Upper lobe of right lung (tissue), 1 donor: Measurements from ENCODE around the gene SCN8A. TPM values are rescaled to one million over a fixed set of nuclear protein-coding genes. Genes with fewer than 3 reads are reported as not detected.

ENCODE experiments used
- ATAC-seq: fragments of 200-7000 bp; cut with Tn5 transposase; one replicate; pipeline ENCODE4 v1.9.1; 2020; ENCODE audit warnings: mild to moderate bottlenecking, moderate library complexity
- DNase-seq: peaks from one replicate; pipeline ENCODE4 v3.0.0-alpha.2; 2020
- H3K27ac ChIP-seq: fragments of 200-600 bp; one replicate; pipeline ENCODE4 v1.8.0; 2022
- H3K27me3 ChIP-seq: fragments of 200-600 bp; one replicate; pipeline ENCODE4 v1.8.0; 2022; ENCODE audit warnings: mild to moderate bottlenecking
- H3K36me3 ChIP-seq: fragments of 200-600 bp; one replicate; pipeline ENCODE4 v1.8.0; 2022
- H3K4me1 ChIP-seq: fragments of 200-600 bp; one replicate; pipeline ENCODE4 v1.8.0; 2022
- H3K4me3 ChIP-seq: fragments of 200-600 bp; one replicate; pipeline ENCODE4 v1.8.0; 2022; ENCODE audit warnings: mild to moderate bottlenecking
- H3K9me3 ChIP-seq: fragments of 200-600 bp; one replicate; pipeline ENCODE4 v1.8.0; 2022
- intact Hi-C: fragments of 100-400 bp; cut with DNase I; formaldehyde crosslinking; loops from one replicate; pipeline ENCODE4 v1.11.0; 2022
- total RNA-seq: library from RNA; stranded (reverse); fragmentation: NEBNext Ultra II Directional; extraction: Animal tissue kit (Norgen Biotek cat#: 25700); gene quantifications from one replicate; pipeline ENCODE4 v1.2.1, GENCODE V29; 2021
- TF ChIP-seq, protein P1 (sequence below): fragments of 200-600 bp; IDR thresholded peaks from one replicate; pipeline ENCODE4 v1.8.0; 2022; ENCODE audit warnings: antibody characterized with exemption
- donor health status: DM: no; HTN: yes; CAD: no; lungs with severe emphysema.

The SCN8A gene
- total RNA-seq, 1 donor from 2014 or later = 1.1 TPM

DNA sequence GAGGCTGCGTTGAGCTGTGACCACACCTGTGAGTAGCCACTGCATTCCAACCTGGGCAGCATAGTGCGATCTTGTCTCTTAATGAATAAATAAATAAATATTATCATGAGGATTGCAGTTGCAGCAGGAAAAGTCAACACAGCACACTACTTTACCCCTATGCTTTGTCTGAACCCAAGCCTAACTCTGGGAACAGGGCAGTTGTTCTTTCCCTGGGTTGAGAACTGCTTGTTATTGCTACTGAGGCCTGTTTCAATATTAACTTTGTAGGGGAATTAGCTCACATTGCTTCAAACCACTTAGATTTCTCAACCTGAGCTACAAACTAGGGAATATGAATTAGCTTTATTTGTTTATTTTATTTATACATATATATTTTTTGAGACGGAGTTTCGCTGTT, 102.5 kb downstream of the SCN8A start:
- ATAC-seq (no peak), DNase-seq (no peak)
- TF ChIP-seq, protein P1, sequence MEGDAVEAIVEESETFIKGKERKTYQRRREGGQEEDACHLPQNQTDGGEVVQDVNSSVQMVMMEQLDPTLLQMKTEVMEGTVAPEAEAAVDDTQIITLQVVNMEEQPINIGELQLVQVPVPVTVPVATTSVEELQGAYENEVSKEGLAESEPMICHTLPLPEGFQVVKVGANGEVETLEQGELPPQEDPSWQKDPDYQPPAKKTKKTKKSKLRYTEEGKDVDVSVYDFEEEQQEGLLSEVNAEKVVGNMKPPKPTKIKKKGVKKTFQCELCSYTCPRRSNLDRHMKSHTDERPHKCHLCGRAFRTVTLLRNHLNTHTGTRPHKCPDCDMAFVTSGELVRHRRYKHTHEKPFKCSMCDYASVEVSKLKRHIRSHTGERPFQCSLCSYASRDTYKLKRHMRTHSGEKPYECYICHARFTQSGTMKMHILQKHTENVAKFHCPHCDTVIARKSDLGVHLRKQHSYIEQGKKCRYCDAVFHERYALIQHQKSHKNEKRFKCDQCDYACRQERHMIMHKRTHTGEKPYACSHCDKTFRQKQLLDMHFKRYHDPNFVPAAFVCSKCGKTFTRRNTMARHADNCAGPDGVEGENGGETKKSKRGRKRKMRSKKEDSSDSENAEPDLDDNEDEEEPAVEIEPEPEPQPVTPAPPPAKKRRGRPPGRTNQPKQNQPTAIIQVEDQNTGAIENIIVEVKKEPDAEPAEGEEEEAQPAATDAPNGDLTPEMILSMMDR = no peak
- intact Hi-C loops = no loop called here
- Histone ChIP-seq H3K36me3 (no peaks in the 10 kb centered on the region), H3K9me3 (no peaks in the 10 kb centered on the region), H3K27ac (no peak overlapping the region), H3K4me1 (no peaks in the 10 kb centered on the region), H3K27me3 (peaks cover 1% of the 10 kb centered on the region), H3K4me3 (no peak overlapping the region)

DNA sequence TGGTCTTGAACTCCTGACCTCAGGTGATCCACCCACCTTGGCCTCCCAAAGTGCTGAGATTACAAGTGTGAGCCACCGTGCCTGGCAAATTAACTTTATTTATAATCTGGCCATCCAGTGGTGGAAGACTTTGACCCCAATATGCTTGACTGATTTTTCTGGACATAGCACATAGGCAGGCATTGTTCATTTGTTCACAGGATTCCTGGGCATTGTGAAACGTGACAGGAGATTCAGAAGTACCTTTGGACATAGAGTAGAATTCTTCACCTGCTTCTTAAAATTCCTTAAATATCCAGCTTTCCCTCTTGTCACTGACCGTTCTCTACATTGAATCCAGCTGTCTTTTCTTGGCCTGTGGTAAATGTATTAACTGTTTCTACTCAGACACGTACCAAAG, 103.1 kb downstream of the SCN8A start:
- Histone ChIP-seq H3K4me1 (no peaks in the 10 kb centered on the region), H3K27ac (no peak overlapping the region), H3K27me3 (no peaks in the 10 kb centered on the region), H3K4me3 (no peak overlapping the region), H3K36me3 (no peaks in the 10 kb centered on the region), H3K9me3 (no peaks in the 10 kb centered on the region)
- ATAC-seq (no peak), DNase-seq (no peak)
- intact Hi-C loops = no loop called here
- TF ChIP-seq, protein P1 = no peak

DNA sequence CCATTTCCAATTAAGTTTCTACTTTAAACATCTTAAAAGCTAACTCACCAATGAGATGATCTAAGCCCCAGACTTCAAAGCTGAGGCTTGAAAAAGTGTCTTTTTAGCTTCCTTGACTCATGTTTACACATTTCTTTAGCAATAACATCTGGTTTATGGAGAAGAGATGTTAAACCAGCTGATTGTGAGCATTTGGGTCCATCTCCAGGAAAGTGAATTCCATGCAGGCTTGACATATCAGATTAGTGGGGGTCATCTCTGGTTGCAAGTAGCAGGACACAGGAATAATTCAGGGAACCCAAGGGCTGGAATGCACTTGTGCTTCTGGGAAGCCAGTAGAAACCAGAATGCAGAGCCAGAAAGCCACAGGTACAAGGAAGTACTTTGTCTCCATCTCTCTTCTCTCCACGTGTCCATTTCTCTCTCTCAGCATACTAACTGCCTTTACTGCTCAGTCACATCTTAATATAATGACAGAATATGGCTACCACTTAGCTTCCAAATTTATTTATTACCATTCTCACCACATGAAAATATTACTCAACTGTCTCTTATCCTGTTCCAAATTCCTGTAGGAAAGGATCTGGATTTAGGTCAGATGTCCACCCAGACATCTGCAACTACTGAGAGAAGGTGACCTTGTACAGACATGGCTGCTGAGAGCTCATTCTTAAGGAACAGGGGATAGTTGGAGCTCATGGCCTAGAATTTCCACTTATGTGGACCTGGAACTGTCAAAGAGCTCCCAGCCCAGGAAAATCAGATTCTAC, 104.4 kb downstream of the SCN8A start:
- H3K27ac ChIP-seq = no peak overlapping the region
- H3K27me3 ChIP-seq = no peaks in the 10 kb centered on the region
- H3K9me3 ChIP-seq = no peaks in the 10 kb centered on the region
- no peak overlapping the region for H3K4me3 ChIP-seq
- H3K36me3 ChIP-seq = no peaks in the 10 kb centered on the region
- TF ChIP-seq, protein P1 = no peak
- DNase-seq (no peak), ATAC-seq (no peak)
- intact Hi-C loops = no loop called here
- no peaks in the 10 kb centered on the region for H3K4me1 ChIP-seq

DNA sequence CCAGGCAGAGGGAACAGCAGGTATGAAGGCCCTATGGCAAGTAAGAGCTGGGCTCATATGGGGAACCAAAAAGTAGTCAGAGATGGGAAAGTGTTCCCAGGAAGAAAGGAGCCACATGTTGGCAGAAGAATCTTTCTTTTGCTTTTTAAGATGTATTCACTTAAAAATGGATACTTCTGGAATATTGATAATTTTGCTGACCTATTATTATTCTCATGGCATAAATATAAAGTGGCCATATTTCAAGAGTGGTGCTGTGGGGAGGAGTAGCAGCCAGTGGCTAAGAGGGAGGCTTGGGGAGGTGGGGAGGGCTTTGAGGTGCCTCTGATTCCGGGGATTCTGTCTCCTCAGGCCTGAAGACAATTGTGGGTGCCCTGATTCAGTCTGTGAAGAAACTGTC, 108.2 kb downstream of the SCN8A start:
- DNase-seq (no peak), ATAC-seq (no peak)
- TF ChIP-seq, protein P1 = no peak
- no peaks in the 10 kb centered on the region for H3K4me1 ChIP-seq
- no peaks in the 10 kb centered on the region for H3K36me3 ChIP-seq
- intact Hi-C loops = no loop called here
- no peaks in the 10 kb centered on the region for H3K9me3 ChIP-seq
- H3K27ac ChIP-seq = no peak overlapping the region
- no peaks in the 10 kb centered on the region for H3K27me3 ChIP-seq
- no peak overlapping the region for H3K4me3 ChIP-seq

DNA sequence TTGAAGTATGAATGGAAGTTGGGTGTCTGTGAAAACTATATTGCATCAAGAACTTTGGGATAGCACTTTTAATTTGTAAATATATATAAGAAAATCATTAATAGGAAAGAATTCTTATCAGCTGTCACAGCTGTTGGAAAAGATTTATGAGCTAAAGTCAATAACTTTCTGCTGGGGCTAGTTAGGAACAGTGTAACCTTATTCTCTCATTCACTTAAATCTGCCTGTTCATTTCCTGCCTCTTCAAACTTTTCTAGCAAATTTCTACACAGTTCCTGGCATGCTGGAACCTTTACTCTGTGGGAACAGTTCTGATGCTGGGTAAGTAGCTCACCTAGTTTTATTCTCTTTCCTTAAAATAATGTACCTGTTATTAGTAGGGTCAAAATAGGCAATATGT, 109.9 kb downstream of the SCN8A start:
- no peaks in the 10 kb centered on the region for H3K9me3 ChIP-seq
- H3K27ac ChIP-seq = no peak overlapping the region
- H3K4me3 ChIP-seq = no peak overlapping the region
- no peaks in the 10 kb centered on the region for H3K36me3 ChIP-seq
- no peaks in the 10 kb centered on the region for H3K4me1 ChIP-seq
- ATAC-seq (no peak), DNase-seq (no peak)
- H3K27me3 ChIP-seq = no peaks in the 10 kb centered on the region
- TF ChIP-seq, protein P1 = no peak
- intact Hi-C loops = no loop called here
